HEK293 (cell line): ENCODE data around the gene TNNC2.

ENCODE experiments used
- CTCF ChIA-PET: fragments of 350-600 bp; formaldehyde crosslinking; extraction: SDS; loops from one replicate; lab custom pipeline; 2021; ENCODE audit warnings: antibody characterized with exemption; lab: Yijun Ruan, JAX
- POLR2A ChIA-PET: fragments of 300-600 bp; formaldehyde crosslinking; extraction: SDS; loops from one replicate; lab custom pipeline; 2020; ENCODE audit warnings: antibody characterized with exemption, inconsistent platforms; lab: Yijun Ruan, JAX
- H3K27ac ChIP-seq: fragments of 200-500 bp; sonication (Bioruptor generic); 2 replicates; pipeline ENCODE4 v1.5.1; 2014; ENCODE audit warnings: low read depth, low read length, control low read depth, inconsistent platforms; ENCODE audit errors: extremely low read depth
- H3K36me3 ChIP-seq, 2 experiments: fragments of 200-500 bp in 1 of 2; sonication (Bioruptor generic) in 1 of 2; 1 replicate in 1 of 2; 2 replicates in 1 of 2; pipeline ENCODE4 v1.5.1; 2014 to 2017; ENCODE audit warnings: inconsistent platforms in 2 of 2, low read length in 2 of 2; ENCODE audit not compliant: control insufficient read depth in 2 of 2, insufficient read depth in 1 of 2
- H3K4me1 ChIP-seq: fragments of 200-500 bp; sonication (Bioruptor generic); 2 replicates; pipeline ENCODE4 v1.5.1; 2014; ENCODE audit warnings: mild to moderate bottlenecking, low read length, inconsistent platforms; ENCODE audit not compliant: control insufficient read depth, insufficient read depth
- H3K4me3 ChIP-seq: 2 replicates; pipeline ENCODE4 v1.5.1; 2011; ENCODE audit warnings: low read depth, mild to moderate bottlenecking, control low read depth, low read length, moderate library complexity
- H3K9me3 ChIP-seq: fragments of 200-500 bp; sonication (Bioruptor generic); 2 replicates; pipeline ENCODE4 v1.5.1; 2014; ENCODE audit warnings: low read depth, low read length, inconsistent platforms; ENCODE audit not compliant: control insufficient read depth, insufficient read depth
- FEZF1 ChIP-seq: fragments of 450-650 bp; formaldehyde crosslinking; IDR thresholded peaks from 2 replicates; pipeline ENCODE4 v1.5.1; 2016; ENCODE audit warnings: missing biosample characterization, missing genetic modification characterization
- RBAK ChIP-seq: fragments of 450-650 bp; formaldehyde crosslinking; IDR thresholded peaks from 2 replicates; pipeline ENCODE4 v1.5.1; 2016; ENCODE audit warnings: missing biosample characterization, missing genetic modification characterization
- SALL2 ChIP-seq: fragments of 450-650 bp; formaldehyde crosslinking; IDR thresholded peaks from 2 replicates; pipeline ENCODE4 v1.5.0; 2017; ENCODE audit warnings: missing biosample characterization, mild to moderate bottlenecking, missing genetic modification characterization, borderline replicate concordance
- SP3 ChIP-seq: fragments of 450-650 bp; formaldehyde crosslinking; IDR thresholded peaks from 2 replicates; pipeline ENCODE4 v1.5.1; 2016; ENCODE audit warnings: missing biosample characterization, missing genetic modification characterization
- TCF7L2 ChIP-seq: IDR thresholded peaks from 2 replicates; pipeline ENCODE4 v1.6.1; 2011; ENCODE audit warnings: low read depth, mild to moderate bottlenecking, inconsistent platforms, low read length, moderate library complexity, borderline replicate concordance
- ZFP3 ChIP-seq: fragments of 450-650 bp; formaldehyde crosslinking; IDR thresholded peaks from 2 replicates; pipeline ENCODE4 v1.5.1; 2016; ENCODE audit warnings: low read depth, missing biosample characterization, missing genetic modification characterization
- ZNF112 ChIP-seq: fragments of 450-650 bp; formaldehyde crosslinking; IDR thresholded peaks from 2 replicates; pipeline ENCODE4 v1.5.0; 2017; ENCODE audit warnings: missing biosample characterization, missing genetic modification characterization
- ZNF223 ChIP-seq: fragments of 450-650 bp; formaldehyde crosslinking; IDR thresholded peaks from 2 replicates; pipeline ENCODE4 v1.5.1; 2016; ENCODE audit warnings: missing biosample characterization, missing genetic modification characterization
- ZNF248 ChIP-seq: fragments of 450-650 bp; formaldehyde crosslinking; IDR thresholded peaks from 2 replicates; pipeline ENCODE4 v1.5.1; 2017; ENCODE audit warnings: missing biosample characterization, missing genetic modification characterization
- ZNF366 ChIP-seq: fragments of 450-650 bp; formaldehyde crosslinking; conservative IDR thresholded peaks from 2 replicates; pipeline ENCODE4 v1.5.1; 2016; ENCODE audit warnings: missing biosample characterization, missing genetic modification characterization
- ZNF626 ChIP-seq: fragments of 450-650 bp; sonication (Bioruptor Pico); formaldehyde crosslinking; IDR thresholded peaks from 2 replicates; pipeline ENCODE4 v1.5.1; 2018; ENCODE audit warnings: missing biosample characterization, missing genetic modification characterization, inconsistent platforms
- ZNF664 ChIP-seq: fragments of 450-650 bp; formaldehyde crosslinking; IDR thresholded peaks from 2 replicates; pipeline ENCODE4 v1.5.1; 2016; ENCODE audit warnings: missing biosample characterization, missing genetic modification characterization
- ZNF670 ChIP-seq: fragments of 450-650 bp; formaldehyde crosslinking; IDR thresholded peaks from 2 replicates; pipeline ENCODE4 v1.5.1; 2016; ENCODE audit warnings: missing biosample characterization, missing genetic modification characterization, low read depth
- ZNF701 ChIP-seq: fragments of 450-650 bp; formaldehyde crosslinking; IDR thresholded peaks from 2 replicates; pipeline ENCODE4 v1.5.1; 2016; ENCODE audit warnings: missing biosample characterization, missing genetic modification characterization
- TF ChIP-seq, protein P1 (sequence below): fragments of 450-650 bp; formaldehyde crosslinking; IDR thresholded peaks from 2 replicates; pipeline ENCODE4 v1.5.1; 2016; ENCODE audit warnings: missing biosample characterization, missing genetic modification characterization
- TF ChIP-seq, protein P2 (sequence below): IDR thresholded peaks from 2 replicates; pipeline ENCODE4 v1.6.1; 2011; ENCODE audit warnings: mild to moderate bottlenecking, low read depth, low read length, borderline replicate concordance
- TF ChIP-seq, protein P3 (sequence below): fragments of 450-650 bp; formaldehyde crosslinking; IDR thresholded peaks from 2 replicates; pipeline ENCODE4 v1.5.1; 2017; ENCODE audit warnings: missing biosample characterization, mild to moderate bottlenecking, missing genetic modification characterization, moderate library complexity
- TF ChIP-seq, protein P4 (sequence below): fragments of 450-650 bp; formaldehyde crosslinking; IDR thresholded peaks from 2 replicates; pipeline ENCODE4 v1.5.1; 2016; ENCODE audit warnings: missing biosample characterization, missing genetic modification characterization
- TF ChIP-seq, protein P5 (sequence below): fragments of 450-650 bp; formaldehyde crosslinking; IDR thresholded peaks from 2 replicates; pipeline ENCODE4 v1.5.1; 2016; ENCODE audit warnings: missing biosample characterization, missing genetic modification characterization, borderline replicate concordance

The TNNC2 gene

DNA sequence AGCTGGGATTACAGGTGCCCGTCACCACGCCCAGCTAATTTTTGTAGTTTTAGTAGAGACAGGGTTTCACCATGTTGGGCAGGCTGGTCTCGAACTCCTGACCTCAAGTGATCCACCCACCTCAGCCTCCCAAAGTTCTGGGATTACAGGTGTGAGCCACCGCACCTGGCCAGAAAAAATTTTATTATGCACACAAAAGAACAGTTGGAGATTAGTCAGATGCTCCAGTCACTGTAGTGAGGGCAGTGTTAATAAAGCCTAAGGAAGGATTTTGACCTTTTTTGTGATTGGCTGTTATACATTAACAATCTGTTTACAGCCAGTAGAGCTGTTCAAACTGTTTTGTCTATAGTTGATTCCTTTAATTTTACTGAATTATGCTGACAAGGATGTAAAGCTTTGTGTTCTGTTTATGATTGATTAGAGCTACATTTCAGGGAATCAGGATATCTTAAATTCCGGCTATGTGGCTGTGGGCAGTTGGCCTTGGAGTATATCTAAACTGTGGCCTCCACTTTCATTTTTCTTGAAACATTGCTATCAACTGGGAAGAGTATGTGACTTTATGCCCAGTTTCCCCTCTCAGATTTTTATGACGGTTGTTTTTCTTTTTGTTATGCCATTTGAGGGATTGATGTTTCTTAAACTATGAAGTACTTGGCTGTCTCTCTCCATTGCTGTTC, 40.2 kb upstream of the TNNC2 start:
- H3K9me3 ChIP-seq: no peaks in the 10 kb centered on the region
- no peaks in the 10 kb centered on the region for H3K4me1 ChIP-seq
- H3K36me3 ChIP-seq: peaks cover 0 to under 1% of the 10 kb centered on the region in 2 experiments; a peak in 2 of 3 replicates
- H3K4me3 ChIP-seq: no peak overlapping the region
- no peak overlapping the region for H3K27ac ChIP-seq
- no peak for TF ChIP-seq ZNF248 (tag by site-specific recombination)
- TF ChIP-seq, protein P1, sequence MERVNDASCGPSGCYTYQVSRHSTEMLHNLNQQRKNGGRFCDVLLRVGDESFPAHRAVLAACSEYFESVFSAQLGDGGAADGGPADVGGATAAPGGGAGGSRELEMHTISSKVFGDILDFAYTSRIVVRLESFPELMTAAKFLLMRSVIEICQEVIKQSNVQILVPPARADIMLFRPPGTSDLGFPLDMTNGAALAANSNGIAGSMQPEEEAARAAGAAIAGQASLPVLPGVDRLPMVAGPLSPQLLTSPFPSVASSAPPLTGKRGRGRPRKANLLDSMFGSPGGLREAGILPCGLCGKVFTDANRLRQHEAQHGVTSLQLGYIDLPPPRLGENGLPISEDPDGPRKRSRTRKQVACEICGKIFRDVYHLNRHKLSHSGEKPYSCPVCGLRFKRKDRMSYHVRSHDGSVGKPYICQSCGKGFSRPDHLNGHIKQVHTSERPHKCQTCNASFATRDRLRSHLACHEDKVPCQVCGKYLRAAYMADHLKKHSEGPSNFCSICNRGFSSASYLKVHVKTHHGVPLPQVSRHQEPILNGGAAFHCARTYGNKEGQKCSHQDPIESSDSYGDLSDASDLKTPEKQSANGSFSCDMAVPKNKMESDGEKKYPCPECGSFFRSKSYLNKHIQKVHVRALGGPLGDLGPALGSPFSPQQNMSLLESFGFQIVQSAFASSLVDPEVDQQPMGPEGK (tag by site-specific recombination): no peak
- TF ChIP-seq, protein P2, sequence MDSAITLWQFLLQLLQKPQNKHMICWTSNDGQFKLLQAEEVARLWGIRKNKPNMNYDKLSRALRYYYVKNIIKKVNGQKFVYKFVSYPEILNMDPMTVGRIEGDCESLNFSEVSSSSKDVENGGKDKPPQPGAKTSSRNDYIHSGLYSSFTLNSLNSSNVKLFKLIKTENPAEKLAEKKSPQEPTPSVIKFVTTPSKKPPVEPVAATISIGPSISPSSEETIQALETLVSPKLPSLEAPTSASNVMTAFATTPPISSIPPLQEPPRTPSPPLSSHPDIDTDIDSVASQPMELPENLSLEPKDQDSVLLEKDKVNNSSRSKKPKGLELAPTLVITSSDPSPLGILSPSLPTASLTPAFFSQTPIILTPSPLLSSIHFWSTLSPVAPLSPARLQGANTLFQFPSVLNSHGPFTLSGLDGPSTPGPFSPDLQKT: no peak
- TF ChIP-seq ZNF664 (tag by site-specific recombination): no peak
- TF ChIP-seq, protein P3, sequence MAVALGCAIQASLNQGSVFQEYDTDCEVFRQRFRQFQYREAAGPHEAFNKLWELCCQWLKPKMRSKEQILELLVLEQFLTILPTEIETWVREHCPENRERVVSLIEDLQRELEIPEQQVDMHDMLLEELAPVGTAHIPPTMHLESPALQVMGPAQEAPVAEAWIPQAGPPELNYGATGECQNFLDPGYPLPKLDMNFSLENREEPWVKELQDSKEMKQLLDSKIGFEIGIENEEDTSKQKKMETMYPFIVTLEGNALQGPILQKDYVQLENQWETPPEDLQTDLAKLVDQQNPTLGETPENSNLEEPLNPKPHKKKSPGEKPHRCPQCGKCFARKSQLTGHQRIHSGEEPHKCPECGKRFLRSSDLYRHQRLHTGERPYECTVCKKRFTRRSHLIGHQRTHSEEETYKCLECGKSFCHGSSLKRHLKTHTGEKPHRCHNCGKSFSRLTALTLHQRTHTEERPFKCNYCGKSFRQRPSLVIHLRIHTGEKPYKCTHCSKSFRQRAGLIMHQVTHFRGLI: no peak
- TF ChIP-seq, protein P4, sequence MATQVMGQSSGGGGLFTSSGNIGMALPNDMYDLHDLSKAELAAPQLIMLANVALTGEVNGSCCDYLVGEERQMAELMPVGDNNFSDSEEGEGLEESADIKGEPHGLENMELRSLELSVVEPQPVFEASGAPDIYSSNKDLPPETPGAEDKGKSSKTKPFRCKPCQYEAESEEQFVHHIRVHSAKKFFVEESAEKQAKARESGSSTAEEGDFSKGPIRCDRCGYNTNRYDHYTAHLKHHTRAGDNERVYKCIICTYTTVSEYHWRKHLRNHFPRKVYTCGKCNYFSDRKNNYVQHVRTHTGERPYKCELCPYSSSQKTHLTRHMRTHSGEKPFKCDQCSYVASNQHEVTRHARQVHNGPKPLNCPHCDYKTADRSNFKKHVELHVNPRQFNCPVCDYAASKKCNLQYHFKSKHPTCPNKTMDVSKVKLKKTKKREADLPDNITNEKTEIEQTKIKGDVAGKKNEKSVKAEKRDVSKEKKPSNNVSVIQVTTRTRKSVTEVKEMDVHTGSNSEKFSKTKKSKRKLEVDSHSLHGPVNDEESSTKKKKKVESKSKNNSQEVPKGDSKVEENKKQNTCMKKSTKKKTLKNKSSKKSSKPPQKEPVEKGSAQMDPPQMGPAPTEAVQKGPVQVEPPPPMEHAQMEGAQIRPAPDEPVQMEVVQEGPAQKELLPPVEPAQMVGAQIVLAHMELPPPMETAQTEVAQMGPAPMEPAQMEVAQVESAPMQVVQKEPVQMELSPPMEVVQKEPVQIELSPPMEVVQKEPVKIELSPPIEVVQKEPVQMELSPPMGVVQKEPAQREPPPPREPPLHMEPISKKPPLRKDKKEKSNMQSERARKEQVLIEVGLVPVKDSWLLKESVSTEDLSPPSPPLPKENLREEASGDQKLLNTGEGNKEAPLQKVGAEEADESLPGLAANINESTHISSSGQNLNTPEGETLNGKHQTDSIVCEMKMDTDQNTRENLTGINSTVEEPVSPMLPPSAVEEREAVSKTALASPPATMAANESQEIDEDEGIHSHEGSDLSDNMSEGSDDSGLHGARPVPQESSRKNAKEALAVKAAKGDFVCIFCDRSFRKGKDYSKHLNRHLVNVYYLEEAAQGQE (tag by site-specific recombination): no peak
- TF ChIP-seq FEZF1 (tag by site-specific recombination): no peak
- no peak for TF ChIP-seq RBAK (tag by site-specific recombination)
- no peak for TF ChIP-seq ZNF626 (tag by site-specific recombination)
- no peak for TF ChIP-seq SP3 (tag by site-specific recombination)
- no peak for TF ChIP-seq ZNF670 (tag by site-specific recombination)
- no peak for TF ChIP-seq ZNF366 (tag by site-specific recombination)
- TF ChIP-seq ZFP3 (tag by site-specific recombination): no peak
- no peak for TF ChIP-seq ZNF701 (tag by site-specific recombination)
- TF ChIP-seq, protein P5, sequence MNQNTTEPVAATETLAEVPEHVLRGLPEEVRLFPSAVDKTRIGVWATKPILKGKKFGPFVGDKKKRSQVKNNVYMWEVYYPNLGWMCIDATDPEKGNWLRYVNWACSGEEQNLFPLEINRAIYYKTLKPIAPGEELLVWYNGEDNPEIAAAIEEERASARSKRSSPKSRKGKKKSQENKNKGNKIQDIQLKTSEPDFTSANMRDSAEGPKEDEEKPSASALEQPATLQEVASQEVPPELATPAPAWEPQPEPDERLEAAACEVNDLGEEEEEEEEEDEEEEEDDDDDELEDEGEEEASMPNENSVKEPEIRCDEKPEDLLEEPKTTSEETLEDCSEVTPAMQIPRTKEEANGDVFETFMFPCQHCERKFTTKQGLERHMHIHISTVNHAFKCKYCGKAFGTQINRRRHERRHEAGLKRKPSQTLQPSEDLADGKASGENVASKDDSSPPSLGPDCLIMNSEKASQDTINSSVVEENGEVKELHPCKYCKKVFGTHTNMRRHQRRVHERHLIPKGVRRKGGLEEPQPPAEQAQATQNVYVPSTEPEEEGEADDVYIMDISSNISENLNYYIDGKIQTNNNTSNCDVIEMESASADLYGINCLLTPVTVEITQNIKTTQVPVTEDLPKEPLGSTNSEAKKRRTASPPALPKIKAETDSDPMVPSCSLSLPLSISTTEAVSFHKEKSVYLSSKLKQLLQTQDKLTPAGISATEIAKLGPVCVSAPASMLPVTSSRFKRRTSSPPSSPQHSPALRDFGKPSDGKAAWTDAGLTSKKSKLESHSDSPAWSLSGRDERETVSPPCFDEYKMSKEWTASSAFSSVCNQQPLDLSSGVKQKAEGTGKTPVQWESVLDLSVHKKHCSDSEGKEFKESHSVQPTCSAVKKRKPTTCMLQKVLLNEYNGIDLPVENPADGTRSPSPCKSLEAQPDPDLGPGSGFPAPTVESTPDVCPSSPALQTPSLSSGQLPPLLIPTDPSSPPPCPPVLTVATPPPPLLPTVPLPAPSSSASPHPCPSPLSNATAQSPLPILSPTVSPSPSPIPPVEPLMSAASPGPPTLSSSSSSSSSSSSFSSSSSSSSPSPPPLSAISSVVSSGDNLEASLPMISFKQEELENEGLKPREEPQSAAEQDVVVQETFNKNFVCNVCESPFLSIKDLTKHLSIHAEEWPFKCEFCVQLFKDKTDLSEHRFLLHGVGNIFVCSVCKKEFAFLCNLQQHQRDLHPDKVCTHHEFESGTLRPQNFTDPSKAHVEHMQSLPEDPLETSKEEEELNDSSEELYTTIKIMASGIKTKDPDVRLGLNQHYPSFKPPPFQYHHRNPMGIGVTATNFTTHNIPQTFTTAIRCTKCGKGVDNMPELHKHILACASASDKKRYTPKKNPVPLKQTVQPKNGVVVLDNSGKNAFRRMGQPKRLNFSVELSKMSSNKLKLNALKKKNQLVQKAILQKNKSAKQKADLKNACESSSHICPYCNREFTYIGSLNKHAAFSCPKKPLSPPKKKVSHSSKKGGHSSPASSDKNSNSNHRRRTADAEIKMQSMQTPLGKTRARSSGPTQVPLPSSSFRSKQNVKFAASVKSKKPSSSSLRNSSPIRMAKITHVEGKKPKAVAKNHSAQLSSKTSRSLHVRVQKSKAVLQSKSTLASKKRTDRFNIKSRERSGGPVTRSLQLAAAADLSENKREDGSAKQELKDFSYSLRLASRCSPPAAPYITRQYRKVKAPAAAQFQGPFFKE (tag by site-specific recombination): no peak
- no peak for TF ChIP-seq SALL2 (tag by site-specific recombination)
- no peak for TF ChIP-seq TCF7L2
- no peak for TF ChIP-seq ZNF223 (tag by site-specific recombination)
- TF ChIP-seq ZNF112 (tag by site-specific recombination): no peak
- CTCF ChIA-PET: interaction anchor here (0.6 to 0.7 kb wide), 2 partner anchors 18 to 92 kb away, joined by 3 to 4 read pairs; no protein-coding TSS in a partner anchor
- POLR2A ChIA-PET: no interaction called here
